Endothelial cell of umbilical vein (primary cell): ENCODE results near the gene KBTBD4. TPM values are rescaled to one million over a fixed set of nuclear protein-coding genes. Genes with fewer than 3 reads are reported as not detected.

Source experiments
- BruUV-seq: library from RNA; stranded (reverse); fragments of 400-500 nt; replicated peaks from 2 replicates; lab custom pipeline; 2021; lab: Mats Ljungman, UMichigan
- CTCF ChIA-PET: fragments of 300-600, 350-600 bp; sonication (Branson Sonifier 250); formaldehyde crosslinking; loops from one replicate; lab custom pipeline; 2021; ENCODE audit warnings: antibody characterized with exemption, inconsistent platforms; lab: Charles Lee
- POLR2A ChIA-PET: fragments of 300-600, 350-600 bp; sonication (Branson Sonifier 250); formaldehyde crosslinking; loops from one replicate; lab custom pipeline; 2021; ENCODE audit warnings: antibody characterized with exemption, inconsistent platforms; lab: Charles Lee
- DNase-seq: peaks from one replicate; pipeline ENCODE4 v3.0.0-alpha.2; 2011; ENCODE audit warnings: low read depth, low spot score
- FAIRE-seq: peaks from 2 replicates; lab custom pipeline; 2011; peaks lifted over from hg19 to GRCh38; lab: Jason Lieb, UNC
- H2AFZ ChIP-seq: 2 replicates; pipeline ENCODE4 v1.6.0; 2012; ENCODE audit warnings: low read depth, low read length, control low read depth, inconsistent platforms
- H3K27ac ChIP-seq: 2 replicates; pipeline ENCODE4 v1.5.1; 2011; ENCODE audit warnings: low read depth, mild to moderate bottlenecking, control low read depth, low read length, moderate library complexity; ENCODE audit not compliant: insufficient read depth
- H3K27me3 ChIP-seq, 2 experiments: 2 replicates each; pipeline versions ENCODE4 v1.6.0 to v1.6.1; 2011; ENCODE audit warnings: low read length in 2 of 2, mixed read lengths in 1 of 2; ENCODE audit not compliant: control insufficient read depth in 2 of 2, insufficient read depth in 2 of 2
- H3K36me3 ChIP-seq, 2 experiments: 2 replicates in 1 of 2; 3 replicates in 1 of 2; pipeline ENCODE4 v1.5.1; 2011; ENCODE audit warnings: low read length in 2 of 2, mild to moderate bottlenecking in 1 of 2, moderate library complexity in 1 of 2; ENCODE audit not compliant: control insufficient read depth in 2 of 2, insufficient read depth in 2 of 2; ENCODE audit errors: extremely low read depth in 1 of 2
- H3K4me1 ChIP-seq: 3 replicates; pipeline ENCODE4 v1.5.1; 2011; ENCODE audit warnings: mild to moderate bottlenecking, low read length; ENCODE audit not compliant: control insufficient read depth, insufficient read depth; ENCODE audit errors: extremely low read depth
- H3K4me2 ChIP-seq: 2 replicates; pipeline ENCODE4 v1.6.1; 2011; ENCODE audit warnings: low read length, control low read depth, mixed read lengths; ENCODE audit not compliant: insufficient read depth
- H3K4me3 ChIP-seq, 3 experiments: fragments of 200-600 bp in 1 of 3; sonication (generic), shearing (Covaris generic) in 1 of 3; replicated peaks in 1 of 3; 2 replicates each; pipeline ENCODE4 v1.5.1; 2011 to 2016; ENCODE audit warnings: control low read depth in 3 of 3, low read length in 3 of 3, mild to moderate bottlenecking in 2 of 3, inconsistent platforms in 1 of 3, low read depth in 1 of 3, moderate library complexity in 1 of 3; ENCODE audit not compliant: insufficient read depth in 1 of 3
- H3K79me2 ChIP-seq: 2 replicates; pipeline ENCODE4 v1.6.0; 2012; ENCODE audit warnings: low read length, inconsistent platforms; ENCODE audit not compliant: control insufficient read depth, insufficient read depth
- H3K9ac ChIP-seq: replicated peaks from 2 replicates; pipeline ENCODE3; 2011; ENCODE audit warnings: low read length, control low read depth; ENCODE audit not compliant: insufficient read depth; ENCODE audit errors: extremely low read depth
- H3K9me1 ChIP-seq: replicated peaks from 3 replicates; pipeline ENCODE4 v1.6.0; 2011; ENCODE audit warnings: mild to moderate bottlenecking, low read length; ENCODE audit not compliant: control insufficient read depth, insufficient read depth; ENCODE audit errors: extremely low read depth
- H3K9me3 ChIP-seq: replicated peaks from 2 replicates; pipeline ENCODE4 v1.5.1; 2012; ENCODE audit warnings: low read length, inconsistent platforms; ENCODE audit not compliant: control insufficient read depth, insufficient read depth
- H4K20me1 ChIP-seq: replicated peaks from 2 replicates; pipeline ENCODE3; 2011; ENCODE audit warnings: mild to moderate bottlenecking, low read length; ENCODE audit not compliant: control insufficient read depth, insufficient read depth; ENCODE audit errors: extremely low read depth
- CTCF ChIP-seq, 2 donors: IDR thresholded peaks; 1 replicate in 1 of 2; 2 replicates in 1 of 2; pipeline ENCODE4 v1.5.1; 2011; ENCODE audit warnings: low read length in 2 of 2, mild to moderate bottlenecking in 2 of 2, moderate library complexity in 2 of 2, control low read depth in 1 of 2, inconsistent platforms in 1 of 2, low read depth in 1 of 2; ENCODE audit not compliant: insufficient read depth in 1 of 2; ENCODE audit errors: extremely low read depth in 1 of 2
- EZH2 ChIP-seq: IDR thresholded peaks from 2 replicates; pipeline ENCODE4 v1.6.1; 2012; ENCODE audit warnings: borderline replicate concordance, low read depth, mild to moderate bottlenecking, moderate library complexity, low read length, inconsistent platforms; ENCODE audit not compliant: severe bottlenecking
- FOS ChIP-seq: IDR thresholded peaks from 2 replicates; pipeline ENCODE4 v1.6.1; 2011; ENCODE audit warnings: mild to moderate bottlenecking, low read length, moderate library complexity, borderline replicate concordance; ENCODE audit not compliant: insufficient read depth
- GATA2 ChIP-seq: IDR thresholded peaks from 2 replicates; pipeline ENCODE4 v1.7.0; 2011; ENCODE audit warnings: low read depth, mild to moderate bottlenecking, moderate library complexity, mixed read lengths, low read length; ENCODE audit not compliant: insufficient read length, insufficient read depth
- JUN ChIP-seq: IDR thresholded peaks from 2 replicates; pipeline ENCODE4 v1.6.1; 2011; ENCODE audit warnings: borderline replicate concordance, low read depth; ENCODE audit not compliant: insufficient read length, insufficient read depth
- MAX ChIP-seq: IDR thresholded peaks from 2 replicates; pipeline ENCODE4 v1.6.1; 2011; ENCODE audit not compliant: insufficient read depth, insufficient read length
- MYC ChIP-seq: IDR thresholded peaks from one replicate; pipeline ENCODE4 v1.6.1; 2011; ENCODE audit warnings: mild to moderate bottlenecking, low read depth, low read length
- POLR2A ChIP-seq: IDR thresholded peaks from 2 replicates; pipeline ENCODE4 v1.6.1; 2012; ENCODE audit warnings: low read depth, mild to moderate bottlenecking, control low read depth, low read length
- POLR2AphosphoS5 ChIP-seq: IDR thresholded peaks from 2 replicates; pipeline ENCODE4 v1.6.1; 2012; ENCODE audit warnings: low read depth, mild to moderate bottlenecking, control low read depth, low read length, moderate library complexity; ENCODE audit not compliant: insufficient read depth
- dilution Hi-C: fragments of 300-500 bp; cut with MboI; formaldehyde crosslinking; loops from one replicate; pipeline ENCODE4 v1.15.0; 2019; ENCODE audit warnings: low sequenced_read_pairs; ENCODE audit not compliant: extremely low pct_ligation_motif_present
- intact Hi-C: fragments of 100-400 bp; cut with micrococcal nuclease; formaldehyde crosslinking; loops from one replicate; pipeline ENCODE4 v1.10.0; 2022
- polyA plus RNA-seq, 4 experiments: library from polyadenylated mRNA; depleted of rRNA in 3 of 4; stranded (reverse) in 3 of 4; unstranded in 1 of 4; fragments of >200 nt; gene quantifications; 2 replicates each; pipeline versions ENCODE4 v1.2.1 to v1.2.3, GENCODE V29; 2011 to 2012; ENCODE audit warnings: missing spikeins in 1 of 4
- total RNA-seq: library from RNA; stranded (reverse); gene quantifications from 2 replicates; pipeline ENCODE4 v1.2.3, GENCODE V29; 2021

The KBTBD4 gene
- total and polyA plus RNA-seq, 2 donors (not counting 3 experiments of a cell fraction or from before 2014, with no cell fraction given), result 16.3 to 23.2 TPM

GRCh38 chr11:47603295-47603694, 24.5 kb upstream of the KBTBD4 start:
- CTCF ChIA-PET, result no interaction called here
- no peak overlapping the region for H3K27ac ChIP-seq
- intact Hi-C loops, result no loop called here
- H3K9ac ChIP-seq, result no peak overlapping the region
- no peak overlapping the region for H3K4me2 ChIP-seq
- FAIRE-seq (no peak), DNase-seq (no peak)
- no peaks in the 10 kb centered on the region for H3K9me3 ChIP-seq
- H3K4me3 ChIP-seq, result no peak overlapping the region
- H3K36me3 ChIP-seq, result no peaks in the 10 kb centered on the region
- H2AFZ ChIP-seq, result no peak overlapping the region
- H3K79me2 ChIP-seq, result no peaks in the 10 kb centered on the region
- POLR2A ChIA-PET, result no interaction called here
- peaks cover 0 to 4% of the 10 kb centered on the region in 2 experiments for H3K27me3 ChIP-seq
- no peak for TF ChIP-seq POLR2A
- TF ChIP-seq POLR2AphosphoS5, result no peak
- TF ChIP-seq FOS, result no peak
- no peak for TF ChIP-seq JUN
- TF ChIP-seq MYC, result no peak
- TF ChIP-seq MAX, result no peak
- TF ChIP-seq EZH2, result no peak
- no peak for TF ChIP-seq GATA2
- TF ChIP-seq CTCF (IDR thresholded peaks at IDR 0.05; ENCODE audit: extremely low read depth in 1 of 2, insufficient read depth in 1 of 2, low read depth in 1 of 2, low read length in 2 of 2), result no peak
- no peaks in the 10 kb centered on the region for H3K9me1 ChIP-seq
- H4K20me1 ChIP-seq, result no peaks in the 10 kb centered on the region
- H3K4me1 ChIP-seq, result no peaks in the 10 kb centered on the region
- BruUV-seq, result no TSS peak
- dilution Hi-C loops, result no loop called here
